ENCODE data around the gene CEBPG.
A peak's percentile ranks its signal among the peaks of the same experiment; 100 is the strongest.

CEBPG gene

DNA sequence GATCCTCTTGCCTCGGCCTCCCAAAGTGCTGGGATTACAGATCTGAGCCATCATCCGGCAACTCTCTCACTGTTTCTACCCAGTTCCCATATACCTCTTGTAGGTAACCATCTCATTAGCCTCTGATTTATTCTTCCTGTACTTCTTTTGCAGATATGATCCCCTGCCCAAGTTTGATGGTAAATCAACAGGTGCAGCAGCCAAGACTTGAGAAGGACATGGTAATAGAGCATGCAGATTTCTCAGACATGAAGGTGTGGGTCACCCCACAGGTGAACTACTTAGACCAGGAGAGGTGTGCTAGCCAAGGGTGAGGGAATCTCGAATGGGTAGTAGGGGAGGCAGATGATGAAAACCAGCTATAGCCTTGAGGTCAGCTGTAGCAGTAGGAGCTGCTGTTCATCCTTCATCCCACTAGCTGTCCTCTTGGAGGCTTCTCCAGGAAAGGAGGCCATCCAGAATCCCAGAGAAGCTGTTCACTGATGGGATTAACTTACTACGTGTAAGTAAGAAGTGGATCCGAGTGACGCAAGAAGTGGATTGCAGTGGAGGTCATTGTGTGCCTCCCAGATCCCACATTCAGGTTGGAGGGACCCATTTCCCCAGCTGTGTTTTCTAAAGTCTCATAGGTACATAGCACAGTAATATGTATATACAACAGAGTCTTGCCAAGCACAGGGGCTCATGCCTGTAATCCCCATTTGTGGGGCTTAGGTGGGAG, 10.8 kb upstream of the CEBPG start:
- Histone ChIP-seq H3K9me3 (ENCODE audit: low read length) (no peaks in the 10 kb centered on the region), H2AFZ (ENCODE audit: low read depth, low read length) (no peak overlapping the region), H3K36me3 (ENCODE audit: insufficient read depth, low read length) (no peaks in the 10 kb centered on the region), H3K27me3 (ENCODE audit: insufficient read depth, low read length) (peaks cover 20% of the 10 kb centered on the region), H3K4me3 (ENCODE audit: low read length) (no peak overlapping the region), H3K4me1 (ENCODE audit: insufficient read depth, low read length) (no peaks in the 10 kb centered on the region)

- Histone ChIP-seq H2AFZ (ENCODE audit: low read depth, low read length) (no peak overlapping the region), H3K27me3 (ENCODE audit: insufficient read depth, low read length) (peaks cover 20% of the 10 kb centered on the region), H3K4me1 (ENCODE audit: insufficient read depth, low read length) (no peaks in the 10 kb centered on the region), H3K9me3 (ENCODE audit: low read length) (no peaks in the 10 kb centered on the region), H3K4me3 (ENCODE audit: low read length) (no peak overlapping the region), H3K36me3 (ENCODE audit: insufficient read depth, low read length) (no peaks in the 10 kb centered on the region)
Observed at GRCh38 chr19:33363476-33363875, 10.0 kb upstream of the CEBPG start.

DNA sequence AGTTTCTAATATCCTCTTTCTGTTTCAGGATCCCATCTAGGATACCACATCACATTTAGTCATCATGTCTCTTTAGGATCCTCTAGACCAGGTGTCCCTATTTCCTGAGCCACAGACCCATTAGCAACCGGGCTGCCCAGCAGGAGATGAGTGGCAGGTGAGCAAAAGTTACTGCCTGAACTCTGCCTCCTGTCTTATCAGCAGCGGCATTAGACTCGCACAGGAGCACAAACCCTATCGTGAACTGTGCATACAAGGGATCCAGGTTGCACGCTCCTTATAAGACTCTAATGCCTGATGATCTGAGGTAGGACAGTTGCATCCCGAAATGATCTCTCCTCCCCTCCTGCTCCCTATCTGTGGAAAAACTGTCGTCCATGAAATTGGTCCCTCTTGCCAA, 7.8 kb upstream of the CEBPG start:
- H3K4me1 ChIP-seq (ENCODE audit: insufficient read depth, low read length): no peaks in the 10 kb centered on the region
- no peak overlapping the region for H2AFZ ChIP-seq (ENCODE audit: low read depth, low read length)
- no peaks in the 10 kb centered on the region for H3K36me3 ChIP-seq (ENCODE audit: insufficient read depth, low read length)
- peaks cover 20% of the 10 kb centered on the region for H3K27me3 ChIP-seq (ENCODE audit: insufficient read depth, low read length)
- H3K4me3 ChIP-seq (ENCODE audit: low read length): no peak overlapping the region
- no peaks in the 10 kb centered on the region for H3K9me3 ChIP-seq (ENCODE audit: low read length)

- H3K27me3 ChIP-seq (ENCODE audit: insufficient read depth, low read length): peaks cover 18% of the 10 kb centered on the region
- H3K9me3 ChIP-seq (ENCODE audit: low read length): no peaks in the 10 kb centered on the region
- H2AFZ ChIP-seq (ENCODE audit: low read depth, low read length): no peak overlapping the region
- H3K4me3 ChIP-seq (ENCODE audit: low read length): no peak overlapping the region
- H3K4me1 ChIP-seq (ENCODE audit: insufficient read depth, low read length): no peaks in the 10 kb centered on the region
- H3K36me3 ChIP-seq (ENCODE audit: insufficient read depth, low read length): no peaks in the 10 kb centered on the region
Observed at GRCh38 chr19:33366127-33366526, 7.4 kb upstream of the CEBPG start.

DNA sequence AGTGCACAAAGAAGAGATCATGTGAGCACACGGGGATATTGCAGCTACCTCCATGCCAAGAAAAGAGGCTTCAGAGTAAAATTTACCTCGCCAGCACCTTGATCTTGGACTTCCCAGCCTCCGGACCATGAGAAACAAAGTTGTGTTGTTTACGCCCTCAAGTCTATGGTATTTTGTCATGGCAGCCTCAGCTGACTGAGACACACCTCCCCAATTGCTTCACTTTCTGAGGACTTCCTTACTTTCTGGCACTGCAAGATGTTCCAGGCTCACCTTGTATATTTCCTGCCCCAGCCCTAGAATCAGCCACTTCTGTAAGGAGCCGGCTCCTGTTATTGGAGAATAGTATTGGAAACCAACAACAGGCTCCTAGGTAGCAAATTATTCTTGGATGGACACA, 6.6 kb upstream of the CEBPG start:
- Histone ChIP-seq H3K27me3 (ENCODE audit: insufficient read depth, low read length) (peaks cover 15% of the 10 kb centered on the region), H3K36me3 (ENCODE audit: insufficient read depth, low read length) (no peaks in the 10 kb centered on the region), H3K4me3 (ENCODE audit: low read length) (no peak overlapping the region), H2AFZ (ENCODE audit: low read depth, low read length) (no peak overlapping the region), H3K4me1 (ENCODE audit: insufficient read depth, low read length) (no peaks in the 10 kb centered on the region), H3K9me3 (ENCODE audit: low read length) (no peaks in the 10 kb centered on the region)

- no peaks in the 10 kb centered on the region for H3K4me1 ChIP-seq (ENCODE audit: insufficient read depth, low read length)
- no peaks in the 10 kb centered on the region for H3K9me3 ChIP-seq (ENCODE audit: low read length)
- peaks cover 15% of the 10 kb centered on the region for H3K27me3 ChIP-seq (ENCODE audit: insufficient read depth, low read length)
- H2AFZ ChIP-seq (ENCODE audit: low read depth, low read length): no peak overlapping the region
- H3K36me3 ChIP-seq (ENCODE audit: insufficient read depth, low read length): no peaks in the 10 kb centered on the region
- H3K4me3 ChIP-seq (ENCODE audit: low read length): no peak overlapping the region
Observed at GRCh38 chr19:33368074-33368864, 5.2 kb upstream of the CEBPG start.

DNA sequence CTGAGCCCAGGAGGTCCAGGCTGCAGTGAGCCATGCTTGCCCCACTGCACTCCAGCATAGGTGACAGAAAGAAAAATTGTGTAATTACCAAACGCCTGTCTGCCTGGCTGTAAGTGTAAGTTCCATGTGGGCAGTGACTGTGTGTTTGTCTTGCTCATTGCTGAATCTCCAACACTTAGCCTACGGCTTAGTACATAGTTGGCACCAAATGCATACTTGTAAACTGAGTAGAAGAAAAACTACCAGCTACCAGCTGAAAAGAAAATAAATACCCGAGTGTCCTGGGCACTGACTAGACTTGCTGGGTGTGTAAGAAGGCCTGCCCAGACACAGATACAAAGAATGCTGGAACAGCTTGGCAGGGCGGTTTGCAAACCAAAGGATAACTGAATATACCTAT, 2.7 kb upstream of the CEBPG start:
- H3K9me3 ChIP-seq (ENCODE audit: low read length): no peaks in the 10 kb centered on the region
- H3K27me3 ChIP-seq (ENCODE audit: insufficient read depth, low read length): peaks cover 4% of the 10 kb centered on the region
- H3K4me3 ChIP-seq (ENCODE audit: low read length): no peak overlapping the region
- no peak overlapping the region for H2AFZ ChIP-seq (ENCODE audit: low read depth, low read length)
- peaks cover 17% of the 10 kb centered on the region for H3K4me1 ChIP-seq (ENCODE audit: insufficient read depth, low read length)
- no peaks in the 10 kb centered on the region for H3K36me3 ChIP-seq (ENCODE audit: insufficient read depth, low read length)

GRCh38 chr19:33374236-33374714, 766 bp downstream of the CEBPG start:
- Histone ChIP-seq H3K4me3 (ENCODE audit: low read length) (peak overlapping the region; percentile 99), H3K9me3 (ENCODE audit: low read length) (no peaks in the 10 kb centered on the region), H3K27me3 (ENCODE audit: insufficient read depth, low read length) (no peaks in the 10 kb centered on the region), H3K36me3 (ENCODE audit: insufficient read depth, low read length) (peaks cover 7% of the 10 kb centered on the region), H2AFZ (ENCODE audit: low read depth, low read length) (peak overlapping the region; percentile 62), H3K4me1 (ENCODE audit: insufficient read depth, low read length) (peaks cover 20% of the 10 kb centered on the region)

- Histone ChIP-seq H2AFZ (ENCODE audit: low read depth, low read length) (no peak overlapping the region), H3K4me1 (ENCODE audit: insufficient read depth, low read length) (peaks cover 20% of the 10 kb centered on the region), H3K36me3 (ENCODE audit: insufficient read depth, low read length) (peaks cover 13% of the 10 kb centered on the region), H3K9me3 (ENCODE audit: low read length) (no peaks in the 10 kb centered on the region), H3K27me3 (ENCODE audit: insufficient read depth, low read length) (no peaks in the 10 kb centered on the region), H3K4me3 (ENCODE audit: low read length) (peak overlapping the region; percentile 99)
Observed at GRCh38 chr19:33375156-33375836, 1.8 kb downstream of the CEBPG start.

- Histone ChIP-seq H2AFZ (ENCODE audit: low read depth, low read length) (no peak overlapping the region), H3K9me3 (ENCODE audit: low read length) (no peaks in the 10 kb centered on the region), H3K4me1 (ENCODE audit: insufficient read depth, low read length) (peaks cover 20% of the 10 kb centered on the region), H3K36me3 (ENCODE audit: insufficient read depth, low read length) (peaks cover 13% of the 10 kb centered on the region), H3K27me3 (ENCODE audit: insufficient read depth, low read length) (no peaks in the 10 kb centered on the region), H3K4me3 (ENCODE audit: low read length) (peak overlapping the region; percentile 99)
Observed at GRCh38 chr19:33375837-33376159, 2.3 kb downstream of the CEBPG start.

- H3K4me3 ChIP-seq (ENCODE audit: low read length): no peak overlapping the region
Observed at GRCh38 chr19:33376423-33376822, 2.9 kb downstream of the CEBPG start.

DNA sequence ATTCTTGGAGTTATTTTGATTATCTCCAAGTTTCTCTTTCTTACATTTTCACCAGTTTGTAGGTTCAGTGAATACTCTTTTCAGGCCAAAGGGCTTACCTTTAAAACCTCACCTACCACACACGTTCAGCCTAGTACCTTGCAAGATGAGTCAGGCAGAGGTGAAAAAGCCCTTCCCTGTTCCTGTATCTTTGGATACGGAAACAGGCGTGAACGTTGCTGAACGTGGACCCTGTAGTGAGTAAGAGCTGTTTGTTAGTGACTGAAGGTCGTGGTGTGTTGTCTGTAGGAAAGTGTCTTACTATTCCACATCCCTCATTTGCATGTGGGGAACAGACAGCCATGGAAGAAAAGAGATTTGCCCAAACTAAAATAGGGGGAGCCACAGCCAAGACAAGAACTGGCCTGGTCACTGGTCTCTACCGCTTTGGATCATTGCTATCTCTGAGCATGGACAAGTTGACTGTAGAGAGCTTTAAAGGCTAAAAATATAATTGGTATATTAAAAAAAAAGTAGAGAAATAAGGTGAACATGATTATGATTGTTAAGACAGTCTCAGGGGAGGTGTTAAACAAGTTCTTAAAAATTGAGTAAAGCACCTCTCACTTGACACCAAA, 3.5 kb downstream of the CEBPG start:
- H3K27me3 ChIP-seq (ENCODE audit: insufficient read depth, low read length): no peaks in the 10 kb centered on the region

More at GRCh38 chr19:33376423-33376822, 2.9 kb downstream of the CEBPG start:
- Histone ChIP-seq H3K4me1 (ENCODE audit: insufficient read depth, low read length) (peaks cover 20% of the 10 kb centered on the region), H3K27me3 (ENCODE audit: insufficient read depth, low read length) (no peaks in the 10 kb centered on the region), H3K9me3 (ENCODE audit: low read length) (no peaks in the 10 kb centered on the region), H2AFZ (ENCODE audit: low read depth, low read length) (no peak overlapping the region), H3K36me3 (ENCODE audit: insufficient read depth, low read length) (peaks cover 18% of the 10 kb centered on the region)

More for the DNA sequence above, 3.5 kb downstream of the CEBPG start:
- Histone ChIP-seq H3K4me1 (ENCODE audit: insufficient read depth, low read length) (peaks cover 20% of the 10 kb centered on the region), H2AFZ (ENCODE audit: low read depth, low read length) (no peak overlapping the region), H3K4me3 (ENCODE audit: low read length) (no peak overlapping the region), H3K36me3 (ENCODE audit: insufficient read depth, low read length) (peaks cover 18% of the 10 kb centered on the region), H3K9me3 (ENCODE audit: low read length) (no peaks in the 10 kb centered on the region)
